Keratinocyte (primary cell): Measurements from ENCODE around the gene KRT4.

Experiments
- CTCF ChIP-seq, 3 experiments: IDR thresholded peaks in 1 of 3; conservative IDR thresholded peaks in 1 of 3; optimal IDR thresholded peaks in 1 of 3; 2 replicates in 2 of 3; 3 replicates in 1 of 3; pipeline versions ENCODE3 to v1.5.1; 2011; ENCODE audit warnings: low read length in 3 of 3, mild to moderate bottlenecking in 3 of 3, moderate library complexity in 2 of 3, control low read depth in 1 of 3, inconsistent platforms in 1 of 3; ENCODE audit not compliant: insufficient read depth in 2 of 3; ENCODE audit errors: extremely low read depth in 1 of 3
- EZH2 ChIP-seq: IDR thresholded peaks from one replicate; pipeline ENCODE4 v1.6.1; 2012; ENCODE audit warnings: inconsistent platforms, mild to moderate bottlenecking, low read length, moderate library complexity

- TF ChIP-seq CTCF (optimal IDR thresholded peaks at IDR 0.05 in 1 of 3, IDR thresholded peaks at IDR 0.05 in 1 of 3, conservative IDR thresholded peaks at IDR 0.05 in 1 of 3; ENCODE audit: extremely low read depth in 1 of 3, insufficient read depth in 2 of 3, low read length in 3 of 3) (no peak), EZH2 (no peak)
Measured at GRCh38 chr12:52827499-52828090, 13.7 kb upstream of the KRT4 start.
